Activated CD4-positive, alpha-beta T cell treated with anti-CD3 and anti-CD28 coated beads, Interleukin-2, amount 50 U/mL, for 1 hour (primary cell): ENCODE data around the gene EXOC4.
"Not testable (repeated sequence)": the region's sequence is repeated elsewhere in the genome, so short reads cannot be mapped to it uniquely, and the experiment has no call there.

Source experiments
- DNase-seq: peaks from one replicate; pipeline ENCODE4 v3.0.0-alpha.2; 2020

Gene EXOC4

DNA sequence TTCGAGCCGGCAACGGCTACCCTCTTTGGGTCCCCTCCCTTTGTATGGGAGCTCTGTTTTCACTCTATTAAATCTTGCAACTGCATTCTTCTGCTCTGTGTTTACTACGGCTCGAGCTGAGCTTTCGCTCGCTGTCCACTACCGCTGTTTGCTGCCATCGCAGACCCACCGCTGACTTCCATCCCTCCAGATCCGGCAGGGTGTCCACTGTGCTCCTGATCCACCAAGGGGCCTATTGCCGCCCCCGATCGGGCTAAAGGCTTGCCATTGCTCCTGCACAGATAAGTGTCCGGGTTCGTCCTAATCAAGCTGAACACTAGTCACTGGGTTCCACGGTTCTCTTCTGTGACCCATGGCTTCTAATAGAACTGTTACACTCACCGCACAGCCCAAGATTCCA, 653.7 kb downstream of the EXOC4 start:
- DNase-seq: not testable (repeated sequence)

DNA sequence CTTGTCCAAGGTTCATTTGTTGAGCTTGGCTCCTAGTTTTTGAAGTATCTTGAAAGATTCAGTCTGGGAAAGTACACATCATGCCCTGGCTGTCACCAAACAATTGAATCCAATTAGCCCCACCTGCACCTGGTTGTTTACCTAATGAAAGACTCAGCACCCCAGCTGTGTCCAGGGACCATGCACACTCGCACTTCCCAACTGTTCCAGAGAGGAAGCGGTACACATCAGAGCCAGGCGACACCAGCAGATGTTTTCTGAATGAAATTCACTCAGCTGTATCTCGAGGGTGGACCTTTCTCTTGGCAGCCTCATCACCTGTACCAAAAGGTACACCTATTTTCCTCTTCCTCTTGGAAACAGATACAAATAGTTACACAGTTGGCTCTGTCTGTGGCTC, 657.9 kb downstream of the EXOC4 start:
- no peak for DNase-seq

DNA sequence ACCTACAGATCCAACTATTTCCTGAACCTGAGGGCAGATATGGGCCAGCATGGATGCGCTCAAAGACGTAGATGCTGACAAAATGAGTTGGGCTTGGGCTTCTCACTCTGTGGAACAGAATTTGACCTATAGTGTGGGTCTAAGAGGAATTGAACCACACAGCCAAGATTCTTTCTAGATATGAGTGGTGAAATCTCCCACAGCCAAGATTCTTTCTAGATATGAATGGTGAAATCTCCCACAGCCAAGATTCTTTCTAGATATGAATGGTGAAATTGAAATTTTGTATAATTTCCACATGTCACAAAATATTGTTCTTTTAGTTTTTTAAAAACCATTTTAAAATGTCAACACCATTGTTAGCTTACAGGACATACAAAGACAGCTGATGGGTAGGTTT, 658.8 kb downstream of the EXOC4 start:
- DNase-seq: no peak

DNA sequence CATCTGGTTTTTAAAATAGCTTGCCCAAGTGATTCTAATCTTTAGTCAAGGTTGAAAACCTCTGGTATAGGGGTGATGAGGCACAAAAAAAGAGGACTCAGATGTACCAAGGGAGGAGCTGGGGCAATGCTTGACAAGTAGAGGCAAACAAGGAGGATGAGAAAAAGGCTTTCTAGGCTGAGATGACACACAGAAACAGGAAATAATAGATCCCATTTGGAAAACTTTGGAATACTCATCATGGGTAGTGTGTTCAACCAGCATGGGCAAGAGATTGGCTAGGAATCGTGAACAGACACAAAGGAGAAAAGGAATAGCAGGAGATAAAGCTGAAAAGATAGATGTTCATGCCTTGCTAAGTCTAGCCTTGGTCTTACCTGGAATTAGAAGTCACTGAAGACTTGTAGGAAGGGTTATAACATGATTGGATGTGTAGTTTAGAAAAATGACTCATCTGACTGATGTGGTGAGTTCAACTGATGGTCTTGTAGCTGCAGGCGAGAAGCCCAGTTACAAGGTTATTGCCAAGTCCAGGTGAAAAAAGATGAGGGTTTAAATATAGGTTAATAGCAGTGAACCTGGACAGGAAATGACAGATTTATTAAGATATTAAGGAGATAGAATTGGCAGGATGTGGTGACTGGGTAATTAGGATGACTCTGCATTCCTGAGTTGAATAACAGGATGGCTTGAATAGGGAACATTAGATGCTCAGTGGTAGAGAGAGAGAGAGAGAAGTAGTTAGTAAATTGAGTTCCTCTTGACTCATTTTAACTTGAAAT, 660.2 kb downstream of the EXOC4 start:
- no peak for DNase-seq

DNA sequence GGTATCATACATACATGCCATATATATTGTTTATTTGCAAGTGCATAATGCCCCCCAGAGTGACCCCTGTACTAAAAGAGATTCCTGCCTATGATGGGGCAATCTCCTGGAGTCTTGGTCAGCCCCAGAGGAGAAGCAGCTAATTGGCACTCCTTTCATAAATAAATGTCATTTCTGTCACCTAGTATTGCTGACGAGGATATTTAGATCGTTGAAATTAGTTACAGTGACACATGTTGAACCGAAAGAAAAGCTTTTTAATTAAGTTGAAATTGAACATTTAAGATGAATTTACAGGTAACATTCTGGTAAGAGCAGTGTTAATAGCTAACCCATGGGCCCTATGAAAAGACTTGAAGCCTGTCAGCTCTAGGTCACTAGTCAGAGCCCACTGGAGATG, 663.7 kb downstream of the EXOC4 start:
- no peak for DNase-seq

DNA sequence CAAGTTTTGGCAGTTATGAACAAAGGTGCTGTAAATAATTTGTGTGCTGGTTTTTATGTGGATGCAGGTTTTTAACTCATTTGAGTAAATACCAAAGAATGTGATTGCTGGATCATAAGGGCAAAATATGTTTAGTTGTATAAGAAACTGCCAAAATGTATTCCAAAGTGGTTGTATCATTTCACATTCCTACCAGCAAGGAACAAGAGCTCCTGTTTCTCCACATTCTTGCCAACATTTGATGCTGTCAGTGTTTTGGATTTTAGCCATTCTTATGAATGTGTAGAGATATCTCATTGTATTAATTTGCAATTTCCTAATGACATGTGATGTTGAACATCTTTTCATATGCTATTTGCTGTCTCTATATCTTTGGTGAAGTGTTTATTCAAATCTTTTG, 666.9 kb downstream of the EXOC4 start:
- DNase-seq: no peak

DNA sequence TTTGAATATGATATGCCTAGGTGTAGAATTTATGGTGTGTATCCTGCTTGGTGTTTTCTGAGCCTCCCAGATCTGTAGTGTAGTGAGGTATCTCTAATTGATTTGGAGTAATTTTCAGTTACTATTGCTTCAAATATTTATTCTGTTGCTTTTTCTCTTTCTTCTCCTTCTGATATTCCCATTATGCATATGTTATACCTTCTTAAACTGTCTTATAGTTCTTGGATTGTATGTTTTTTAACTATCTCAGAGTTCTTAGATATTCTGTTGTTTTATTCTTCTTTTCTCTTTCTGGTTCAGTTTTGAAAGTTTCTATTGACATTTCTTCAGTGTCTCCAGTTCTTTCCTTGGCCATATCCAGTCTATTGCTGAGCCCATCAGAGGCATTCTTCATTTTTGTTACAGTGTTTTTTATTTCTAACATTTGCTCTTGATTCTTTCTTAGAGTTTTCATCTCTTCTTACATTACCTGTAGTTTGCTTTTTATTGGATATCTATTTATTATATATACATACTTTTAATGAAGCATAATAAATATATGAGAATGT, 668.8 kb downstream of the EXOC4 start:
- no peak for DNase-seq

DNA sequence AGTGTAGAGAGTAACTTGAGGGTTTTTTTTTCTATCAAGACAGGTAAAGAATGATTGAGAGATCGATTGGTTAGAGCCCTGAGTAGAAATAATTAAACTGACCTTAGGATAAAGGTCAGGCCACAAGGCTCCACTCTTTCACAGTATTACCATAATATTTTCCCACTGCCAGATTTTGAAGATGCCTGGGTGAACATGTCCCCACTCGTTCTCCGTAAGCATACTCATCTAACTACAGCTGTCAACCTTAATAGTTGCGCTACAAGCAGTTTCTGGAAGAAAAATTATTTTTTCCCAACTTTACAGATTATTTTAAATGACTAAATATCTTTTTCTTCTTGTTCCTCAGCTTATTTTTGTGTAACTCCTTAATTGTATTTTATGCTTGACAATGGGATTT, 671.1 kb downstream of the EXOC4 start:
- no peak for DNase-seq

DNA sequence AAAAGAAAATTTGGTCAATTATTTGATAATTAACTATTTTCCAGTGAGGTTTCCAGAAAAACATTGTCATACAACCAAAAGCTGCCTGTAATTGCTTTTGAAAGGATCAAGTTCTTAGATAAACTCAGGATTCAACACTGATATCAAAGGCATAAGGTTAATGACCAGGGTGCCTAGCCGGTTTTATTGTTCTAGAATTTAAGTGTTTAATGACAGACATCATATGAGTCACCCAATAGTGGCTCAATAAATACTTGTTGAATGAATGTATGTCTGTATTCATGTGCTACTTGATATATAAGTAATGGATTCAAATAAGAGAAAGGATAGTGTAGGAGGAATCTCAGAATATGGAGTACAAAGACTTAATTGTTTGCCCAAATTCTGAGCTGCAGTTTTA, 678.2 kb downstream of the EXOC4 start:
- DNase-seq: no peak

DNA sequence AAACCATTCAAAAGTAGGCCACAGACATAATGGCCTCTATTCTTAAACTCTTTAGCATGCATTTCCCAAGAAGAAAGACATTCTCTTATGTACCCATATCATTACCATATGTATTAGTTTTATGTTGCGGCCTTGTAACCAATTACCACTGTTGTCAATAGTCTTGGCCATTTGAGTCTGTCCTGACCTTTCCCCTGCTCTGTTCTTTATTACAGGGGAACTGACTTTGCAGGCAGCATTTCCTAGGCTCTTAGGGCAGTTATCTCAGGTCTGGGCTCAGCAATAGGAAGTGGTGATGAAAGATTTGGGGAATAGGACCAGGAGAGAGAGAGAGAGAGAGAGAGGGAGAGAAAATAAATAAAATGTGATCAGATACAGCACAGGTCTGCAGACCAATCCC, 679.7 kb downstream of the EXOC4 start:
- no peak for DNase-seq

DNA sequence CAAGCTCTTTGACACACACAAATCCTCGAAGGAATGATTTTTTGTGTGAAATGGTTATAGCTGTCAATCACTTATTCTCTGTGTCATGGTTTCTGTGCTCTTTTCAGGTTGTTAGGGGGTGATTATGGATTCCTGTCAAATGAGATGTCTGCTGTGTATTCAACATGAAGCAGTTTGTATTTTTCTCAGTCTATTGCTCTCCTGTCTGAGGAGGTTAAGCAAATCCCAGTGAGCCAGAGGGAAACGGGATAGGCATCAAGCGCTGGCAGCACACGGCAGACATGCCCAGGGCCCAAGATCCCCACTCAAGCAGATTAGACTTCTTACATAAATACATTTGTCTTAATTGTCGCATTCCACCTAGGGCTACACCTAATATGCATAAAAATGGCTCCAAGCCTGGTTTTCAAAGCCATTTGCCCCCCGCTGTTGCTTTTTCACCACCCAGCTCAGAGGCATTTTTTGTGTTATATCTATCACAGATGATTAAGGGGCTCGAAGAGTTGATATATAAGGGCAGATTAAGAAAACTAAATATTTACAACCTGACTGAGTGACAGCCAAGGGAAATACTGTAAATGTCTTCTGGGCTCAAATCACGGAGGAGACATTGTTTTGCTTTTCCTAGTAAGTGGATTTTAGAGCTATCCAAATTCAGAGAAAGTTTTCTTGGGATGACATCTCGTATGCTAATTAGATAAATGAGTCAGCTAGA, 681.5 kb downstream of the EXOC4 start:
- no peak for DNase-seq

DNA sequence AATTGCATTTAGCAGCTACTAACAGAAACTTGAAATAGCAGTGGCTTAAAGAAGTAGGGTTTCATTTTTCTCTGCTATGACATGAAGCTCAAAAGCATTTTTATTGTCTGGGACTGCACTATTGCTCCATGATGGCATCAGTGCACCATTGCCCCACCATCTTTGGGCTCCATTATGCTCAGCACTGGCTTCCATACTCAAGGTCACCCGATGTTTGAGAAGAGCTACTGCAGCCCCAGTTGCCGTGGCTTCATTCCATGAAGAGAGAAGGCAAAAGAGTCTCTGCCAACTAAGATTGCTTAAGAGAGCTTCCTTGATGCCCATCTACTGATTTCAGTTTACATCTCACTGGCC, 682.1 kb downstream of the EXOC4 start:
- DNase-seq: no peak

DNA sequence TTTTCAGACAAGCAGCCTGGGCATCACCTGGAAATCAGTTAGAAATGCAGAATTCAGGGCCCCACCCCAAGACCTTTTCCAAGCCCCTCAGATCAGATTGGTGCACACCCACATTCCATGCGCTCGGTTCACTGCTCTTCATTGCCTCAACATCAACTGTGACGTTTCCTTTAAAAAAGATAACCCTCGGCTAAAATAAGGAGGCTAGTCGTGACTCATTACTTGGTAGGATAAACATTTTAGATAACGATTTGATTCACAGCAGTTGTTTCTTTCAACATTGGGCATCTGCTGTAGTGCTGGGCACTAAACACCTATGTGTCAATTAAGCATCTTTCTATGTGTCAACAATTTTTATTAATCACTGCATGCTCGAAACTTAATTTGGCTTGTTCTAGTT, 683.2 kb downstream of the EXOC4 start:
- DNase-seq: no peak

DNA sequence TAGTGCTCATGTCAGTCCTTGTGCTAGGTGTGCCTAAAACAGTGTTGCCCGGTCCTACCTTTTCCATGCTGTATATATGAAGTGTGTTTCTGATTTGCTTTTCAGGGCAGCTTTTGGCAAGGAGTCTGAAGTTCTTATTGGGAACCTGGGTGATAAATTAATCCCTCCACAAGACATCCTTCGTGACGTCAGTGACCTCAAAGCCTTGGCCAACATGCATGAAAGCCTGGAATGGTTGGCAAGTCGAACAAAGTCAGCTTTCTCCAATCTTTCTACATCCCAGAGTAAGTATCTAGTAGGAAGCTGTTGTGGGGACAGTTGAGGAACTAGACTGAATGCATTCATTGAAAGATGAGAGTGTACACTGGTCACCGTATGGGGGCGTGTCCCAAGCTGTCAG, 684.9 kb downstream of the EXOC4 start:
- no peak for DNase-seq

DNA sequence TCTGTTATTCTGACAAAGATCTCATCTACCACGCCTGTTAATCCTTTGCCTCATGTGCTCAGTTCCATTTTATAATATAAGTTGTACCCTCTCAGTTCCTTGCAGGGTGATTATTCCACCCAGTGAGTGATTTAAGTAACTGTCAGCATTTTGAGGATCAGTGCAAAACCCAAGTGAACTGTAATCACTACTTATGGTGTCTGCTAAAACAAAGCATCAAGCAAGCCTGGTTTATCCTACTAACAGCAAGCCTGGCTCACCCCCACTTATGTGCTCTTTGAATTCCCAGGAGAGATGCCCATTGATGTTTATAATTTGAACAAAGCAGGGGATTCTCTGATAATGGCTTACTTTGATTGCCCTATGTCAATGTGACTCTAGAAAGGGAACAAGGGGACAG, 687.5 kb downstream of the EXOC4 start:
- DNase-seq: no peak

DNA sequence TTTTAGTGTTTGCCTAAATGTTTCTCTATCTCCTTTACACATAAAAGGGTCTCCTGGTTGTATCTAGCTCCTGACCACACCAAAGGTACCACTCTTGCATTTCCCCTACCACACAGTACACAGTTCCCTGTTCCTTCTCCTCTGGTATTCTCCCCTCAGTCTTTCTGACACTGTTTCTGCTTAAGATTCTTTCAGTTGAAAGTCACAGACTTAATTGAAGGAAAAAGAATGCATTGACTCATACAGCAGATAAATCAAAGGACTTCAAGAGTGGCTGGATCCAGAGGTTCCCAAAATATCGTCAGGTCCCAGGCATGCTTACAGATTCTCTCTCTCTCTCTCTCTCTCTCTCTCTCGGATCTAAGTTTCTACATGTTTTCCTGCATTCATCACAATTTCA, 688.6 kb downstream of the EXOC4 start:
- DNase-seq: no peak

DNA sequence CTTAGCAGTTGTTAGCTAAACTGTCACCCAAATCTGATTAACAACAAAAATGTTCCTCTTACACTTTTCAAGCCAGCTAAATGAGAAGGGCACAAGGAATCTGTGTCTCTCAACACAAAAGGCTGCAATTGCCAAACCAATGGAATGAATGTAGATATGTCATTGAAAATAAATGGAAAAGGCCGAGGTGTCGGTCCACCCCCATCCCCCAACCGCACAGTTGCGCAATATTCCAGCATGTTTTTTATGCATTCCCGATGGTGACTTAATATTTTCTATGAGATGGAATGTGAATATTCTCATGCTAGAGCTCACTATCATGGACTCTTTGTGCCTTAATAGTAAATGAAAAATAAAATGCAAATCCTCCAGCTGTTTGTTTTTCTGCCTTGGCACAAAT, 692.6 kb downstream of the EXOC4 start:
- DNase-seq: no peak

DNA sequence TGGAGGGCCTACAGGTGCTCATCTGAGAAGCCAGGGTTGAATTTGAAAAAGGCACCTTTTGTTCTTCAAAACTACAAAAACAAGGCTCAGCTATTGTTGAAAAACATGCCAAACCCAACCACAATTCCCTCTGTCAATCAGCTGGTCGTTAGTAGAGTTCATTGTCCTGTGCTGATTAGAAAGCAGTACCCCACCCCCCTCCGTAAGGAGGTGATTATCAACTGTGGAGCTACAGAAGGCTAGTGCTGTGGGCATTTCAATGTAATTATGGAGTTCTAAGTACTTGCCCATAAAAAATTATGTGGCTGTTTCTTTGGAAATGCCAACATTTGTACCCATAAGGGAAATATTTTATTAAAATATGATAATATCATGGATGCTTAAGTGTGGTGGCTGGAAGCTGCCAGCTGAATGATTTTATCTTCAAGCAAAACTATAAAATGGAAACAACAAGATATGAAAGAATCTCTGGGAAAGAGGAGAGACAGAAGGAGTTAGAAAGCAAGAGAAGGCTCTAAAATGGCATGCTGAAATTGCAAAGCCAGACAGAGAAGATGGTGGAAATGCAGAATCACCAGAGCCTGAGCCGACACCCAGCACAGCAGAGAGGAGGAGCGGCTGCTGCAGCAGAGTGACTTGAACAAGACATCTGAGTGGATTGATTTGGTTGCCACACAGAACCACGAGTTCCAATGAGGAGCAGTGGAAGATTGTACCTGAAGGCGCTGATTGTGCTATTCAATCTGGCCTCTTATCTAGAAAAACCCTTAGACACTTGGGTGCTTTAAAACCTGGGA, 694.8 kb downstream of the EXOC4 start:
- no peak for DNase-seq

DNA sequence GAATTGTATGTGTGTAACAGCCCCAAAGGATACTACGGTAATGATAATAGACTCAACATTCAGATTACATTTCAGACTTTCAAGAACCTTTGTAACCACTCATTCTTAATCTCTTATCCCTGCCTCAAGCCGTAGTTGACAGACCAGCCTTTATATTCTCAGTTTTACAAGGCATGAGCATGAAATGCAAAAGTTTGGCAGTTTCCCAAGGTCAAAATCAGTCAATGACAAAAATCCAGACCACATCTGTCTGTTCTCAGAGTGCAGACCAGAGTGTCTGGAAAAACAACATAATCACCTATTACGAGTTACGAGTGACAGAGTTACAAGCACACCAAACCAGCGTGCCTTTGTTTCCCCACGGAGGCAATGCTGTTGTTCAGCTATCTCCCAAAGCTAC, 695.7 kb downstream of the EXOC4 start:
- no peak for DNase-seq

DNA sequence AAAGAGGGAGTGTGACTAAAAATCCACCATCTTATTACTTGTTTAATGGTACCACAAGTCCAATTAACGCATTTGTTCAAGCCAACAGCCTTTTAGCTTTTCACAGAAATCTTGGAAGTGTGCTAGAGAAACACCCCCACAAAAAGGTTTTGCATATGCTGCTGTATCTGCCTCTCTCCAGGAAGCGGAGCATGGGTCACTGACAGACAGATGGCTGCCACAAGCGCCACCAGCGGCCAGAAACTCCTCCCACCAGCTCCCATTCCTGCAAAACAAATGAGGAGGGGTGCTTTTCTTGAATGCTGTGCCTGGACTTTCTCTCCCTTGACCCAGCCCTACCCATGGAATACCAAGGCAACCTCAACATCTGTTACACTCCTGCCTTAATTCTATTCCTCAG, 698.0 kb downstream of the EXOC4 start:
- DNase-seq: no peak

DNA sequence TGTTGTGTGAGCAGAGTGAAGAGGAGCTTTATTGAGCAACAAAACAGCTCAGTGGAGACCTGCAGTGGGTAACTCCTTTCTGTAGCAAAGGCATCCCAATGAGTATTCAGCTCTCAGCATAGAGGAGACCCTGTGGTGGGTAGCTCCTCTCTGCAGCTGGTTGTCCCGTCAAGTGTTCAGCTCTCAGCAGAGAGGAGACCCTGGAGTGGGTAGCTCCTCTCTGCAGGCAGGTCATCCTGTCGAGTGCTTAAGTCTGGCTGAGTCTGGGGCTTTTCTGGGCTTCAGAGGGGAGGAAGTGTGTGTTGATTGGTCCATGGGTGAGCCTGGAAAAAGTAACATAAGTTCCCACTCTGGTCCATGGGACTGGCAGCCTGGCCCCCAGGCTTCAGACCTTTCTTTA, 702.3 kb downstream of the EXOC4 start:
- DNase-seq: no peak

DNA sequence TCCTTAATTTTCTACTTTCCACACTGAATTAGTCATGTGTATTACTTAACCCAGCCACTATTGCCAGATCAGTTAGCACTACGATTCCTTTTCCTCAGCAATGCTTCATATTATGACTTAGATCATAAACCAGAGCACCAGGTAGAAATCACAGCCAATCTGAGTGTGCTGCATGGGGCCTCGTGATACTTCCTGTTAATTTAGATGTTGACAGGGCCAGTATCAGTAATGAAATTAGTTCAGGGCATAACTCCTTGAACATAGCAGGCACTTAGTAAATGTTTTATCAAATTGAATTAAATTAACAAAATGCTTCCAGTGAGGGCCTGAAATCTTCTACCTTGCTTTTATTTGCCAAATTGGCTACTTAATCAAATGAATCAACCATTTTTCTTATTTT, 705.0 kb downstream of the EXOC4 start:
- DNase-seq: no peak

DNA sequence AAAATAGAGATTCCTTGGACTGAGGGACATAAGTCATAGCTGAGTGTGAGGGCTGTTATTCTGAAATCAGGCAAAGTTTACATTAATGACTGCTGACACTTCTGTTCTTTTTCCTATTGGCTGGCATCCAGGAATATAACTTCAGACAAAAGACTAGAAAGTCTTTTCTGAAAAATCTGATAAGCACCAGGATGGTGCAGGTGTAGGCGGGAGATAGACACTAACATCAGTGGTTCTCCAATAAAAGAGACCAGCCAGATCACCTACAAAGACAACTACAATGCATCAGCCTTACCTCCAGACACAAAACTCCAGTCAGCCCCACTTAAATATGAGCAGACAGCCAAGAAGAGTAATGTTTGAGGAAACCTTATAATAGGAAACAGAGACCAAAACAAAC, 705.9 kb downstream of the EXOC4 start:
- DNase-seq: no peak

DNA sequence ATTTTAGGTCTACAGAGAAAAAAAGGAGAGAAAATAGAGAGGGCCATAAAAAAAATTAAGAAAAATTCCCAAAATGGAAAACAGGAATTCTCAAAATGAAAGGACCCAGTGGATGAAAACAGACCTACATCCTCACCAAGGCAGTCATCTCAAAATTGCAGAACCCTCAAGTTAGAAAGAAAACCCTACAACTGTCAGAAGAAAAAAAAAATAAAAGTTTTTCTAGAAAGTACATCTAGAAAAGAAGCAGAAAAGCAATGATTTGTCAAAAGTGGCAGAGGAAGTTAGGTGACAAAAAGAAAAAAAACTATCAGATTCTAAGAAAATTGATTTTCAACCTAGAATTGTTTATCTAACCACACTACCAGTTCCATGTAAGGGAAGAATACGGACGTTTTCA, 706.6 kb downstream of the EXOC4 start:
- DNase-seq: no peak
